K562 (cell line): Measurements from ENCODE around the gene CDC20B. TPM values are rescaled to one million over a fixed set of nuclear protein-coding genes. Genes with fewer than 3 reads are reported as not detected.

Experiments used
- ATAC-seq: fragments of 200-7000 bp; cut with Tn5 transposase; 3 replicates; pipeline ENCODE4 v1.9.1; 2020; ENCODE audit warnings: moderate library complexity
- BruUV-seq: library from RNA; stranded (reverse); fragments of 400-500 nt; replicated peaks from 2 replicates; lab custom pipeline; 2021; lab: Mats Ljungman, UMichigan
- CTCF ChIA-PET: fragments of 300-600 bp; formaldehyde crosslinking; extraction: SDS; loops from one replicate; lab custom pipeline; 2021; ENCODE audit warnings: low intra/inter-chr PET ratio; lab: Yijun Ruan, JAX
- POLR2A ChIA-PET: fragments of 300-600, 350-650 bp; sonication (Branson Sonifier 250); formaldehyde crosslinking; extraction: SDS; loops from one replicate; lab custom pipeline; 2021; ENCODE audit warnings: antibody characterized with exemption, inconsistent platforms; lab: Yijun Ruan, JAX
- DNase-seq, 4 experiments: peaks; one replicate each; pipeline versions ENCODE4 v3.0.0 to v3.0.0-alpha.2; 2011 to 2018; ENCODE audit warnings: low spot score in 3 of 4, mixed read lengths in 3 of 4; ENCODE audit errors: extremely low read depth in 1 of 4
- FAIRE-seq: peaks from 2 replicates; lab custom pipeline; 2011; peaks lifted over from hg19 to GRCh38; lab: Jason Lieb, UNC
- H2AFZ ChIP-seq: 2 replicates; pipeline ENCODE4 v1.6.0; 2011; ENCODE audit warnings: low read depth, low read length, control low read depth, inconsistent platforms
- H3K27ac ChIP-seq: fragments of 200-600 bp; 3 replicates; pipeline ENCODE4 v1.8.0; 2011; ENCODE audit warnings: low read depth, mild to moderate bottlenecking, control low read depth, inconsistent platforms, low read length, moderate library complexity, mixed read lengths; ENCODE audit errors: extremely low read depth
- H3K27me3 ChIP-seq, 2 experiments: fragments of 300-600 bp in 1 of 2; 2 replicates in 1 of 2; 3 replicates in 1 of 2; pipeline versions ENCODE4 v1.6.0 to v1.8.0; 2011; ENCODE audit warnings: inconsistent platforms in 2 of 2, low read length in 2 of 2, mild to moderate bottlenecking in 1 of 2, mixed read lengths in 1 of 2, moderate library complexity in 1 of 2; ENCODE audit not compliant: control insufficient read depth in 2 of 2, insufficient read depth in 2 of 2
- H3K36me3 ChIP-seq: fragments of 300-600 bp; 3 replicates; pipeline ENCODE4 v1.8.0; 2011; ENCODE audit warnings: mild to moderate bottlenecking, low read length, inconsistent platforms; ENCODE audit not compliant: control insufficient read depth, insufficient read depth
- H3K4me1 ChIP-seq, 2 experiments: fragments of 200-600 bp in 1 of 2; replicated peaks in 1 of 2; 2 replicates in 1 of 2; 3 replicates in 1 of 2; pipeline versions ENCODE4 v1.5.1 to v1.8.0; 2011; ENCODE audit warnings: inconsistent platforms in 2 of 2, low read length in 2 of 2, mild to moderate bottlenecking in 1 of 2, mixed read lengths in 1 of 2, moderate library complexity in 1 of 2; ENCODE audit not compliant: control insufficient read depth in 2 of 2, insufficient read depth in 2 of 2
- H3K4me2 ChIP-seq: 2 replicates; pipeline ENCODE4 v1.6.1; 2011; ENCODE audit warnings: low read length, control low read depth, inconsistent platforms, mixed read lengths; ENCODE audit not compliant: insufficient read depth
- H3K4me3 ChIP-seq: fragments of 200-600 bp; sonication (generic), shearing (Covaris generic); 2 replicates; pipeline ENCODE4 v1.5.1; 2016; ENCODE audit warnings: control low read depth, inconsistent platforms
- H3K79me2 ChIP-seq: fragments of 200-600 bp; 3 replicates; pipeline ENCODE4 v1.8.0; 2011; ENCODE audit warnings: low read length, inconsistent platforms; ENCODE audit not compliant: control insufficient read depth, insufficient read depth
- H3K9ac ChIP-seq, 2 experiments: 2 replicates each; pipeline versions ENCODE4 v1.6.0 to v1.6.1; 2011; ENCODE audit warnings: low read depth in 2 of 2, low read length in 2 of 2, control low read depth in 1 of 2, inconsistent platforms in 1 of 2, mild to moderate bottlenecking in 1 of 2, mixed read lengths in 1 of 2; ENCODE audit not compliant: insufficient read depth in 1 of 2
- H3K9me1 ChIP-seq: one replicate; pipeline ENCODE4 v1.6.0; 2011; ENCODE audit warnings: inconsistent platforms, mild to moderate bottlenecking, low read length, moderate library complexity; ENCODE audit not compliant: control insufficient read depth, insufficient read depth
- H3K9me3 ChIP-seq: replicated peaks from 2 replicates; pipeline ENCODE4 v1.5.1; 2011; ENCODE audit warnings: low read depth, low read length, inconsistent platforms; ENCODE audit not compliant: control insufficient read depth, insufficient read depth
- H4K20me1 ChIP-seq: replicated peaks from 2 replicates; pipeline ENCODE4 v1.6.1; 2011; ENCODE audit warnings: low read length, inconsistent platforms, mixed read lengths; ENCODE audit not compliant: control insufficient read depth, insufficient read depth
- AFF1 ChIP-seq, 2 experiments: fragments of 450-650 bp; IDR thresholded peaks; 2 replicates each; pipeline ENCODE4 v1.6.1; 2018; ENCODE audit warnings: mild to moderate bottlenecking in 2 of 2, low read depth in 1 of 2; ENCODE audit not compliant: partially characterized antibody in 2 of 2
- BCOR ChIP-seq: fragments of 450-650 bp; IDR thresholded peaks from 2 replicates; pipeline ENCODE4 v1.6.1; 2016
- GABPB2 ChIP-seq: fragments of 250-450 bp; sonication (Bioruptor Pico); conservative IDR thresholded peaks from 2 replicates; pipeline ENCODE4 v1.5.1; 2021; ENCODE audit warnings: mild to moderate bottlenecking
- HBP1 ChIP-seq: fragments of 450-650 bp; formaldehyde crosslinking; IDR thresholded peaks from 2 replicates; pipeline ENCODE4 v1.4.0; 2022; ENCODE audit warnings: missing genetic modification characterization
- KAT8 ChIP-seq: fragments of 450-650 bp; IDR thresholded peaks from 2 replicates; pipeline ENCODE4 v1.6.1; 2016; ENCODE audit warnings: low read depth, mild to moderate bottlenecking
- MYC ChIP-seq, 2 experiments: fragments of 250-450 bp in 1 of 2; sonication (Bioruptor Pico) in 1 of 2; IDR thresholded peaks; 2 replicates each; pipeline versions ENCODE4 v1.5.1 to v1.6.1; 2012 to 2021; ENCODE audit warnings: low read depth in 2 of 2, borderline replicate concordance in 1 of 2, improper control_type of control experiment in 1 of 2, low read length in 1 of 2, mild to moderate bottlenecking in 1 of 2, moderate library complexity in 1 of 2
- NR3C1 ChIP-seq: sonication (generic); formaldehyde crosslinking; IDR thresholded peaks from 2 replicates; pipeline ENCODE4 v1.8.1; 2022; ENCODE audit warnings: missing genetic modification reagents
- SAFB2 ChIP-seq: fragments of 200-400 bp; formaldehyde crosslinking; IDR thresholded peaks from 2 replicates; pipeline ENCODE4 v1.6.1; 2018; ENCODE audit warnings: borderline replicate concordance, low read length, low read depth, moderate library complexity; ENCODE audit not compliant: severe bottlenecking
- SNIP1 ChIP-seq: fragments of 450-650 bp; IDR thresholded peaks from 2 replicates; pipeline ENCODE4 v1.7.1; 2017; ENCODE audit warnings: low read depth, mild to moderate bottlenecking
- ZNF512 ChIP-seq: IDR thresholded peaks from 2 replicates; pipeline ENCODE4 v1.6.1; 2016; ENCODE audit warnings: missing genetic modification characterization, missing compliant biosample characterization
- WGBS: fragments of 100-300 bp; shearing (Covaris generic); methylation state at CpG from one replicate; pipeline ENCODE4 v1.1.6; 2016; ENCODE audit warnings: low coverage, mixed read lengths; ENCODE audit not compliant: insufficient coverage; ENCODE audit errors: missing lambda C conversion rate; 5-methylcytosine and 5-hydroxymethylcytosine counted together
- in situ Hi-C: fragments of 300-500 bp; cut with MboI; formaldehyde crosslinking; loops from 4 replicates; pipeline ENCODE4 v1.15.0; 2018; ENCODE audit warnings: inconsistent platforms, mixed read lengths
- intact Hi-C: fragments of 100-400 bp; cut with micrococcal nuclease; formaldehyde crosslinking; loops from 2 replicates; pipeline ENCODE4 v1.14.2; 2022
- polyA plus RNA-seq, 8 experiments: library from polyadenylated mRNA; depleted of rRNA in 4 of 8; stranded (reverse) in 5 of 8; unstranded in 3 of 8; fragments of >200 nt; fragmentation: Nextera tagmentation in 2 of 8; fragmentation: Illumina TruSeq in 1 of 8; extraction: Ambion mirVana in 2 of 8; extraction: Trizol in 1 of 8; gene quantifications; 2 replicates each; pipeline versions ENCODE4 v1.2.1 to v1.2.3, GENCODE V29; 2011 to 2014; ENCODE audit warnings: inconsistent platforms in 1 of 8, missing spikeins in 1 of 8
- total RNA-seq, 7 experiments: library from RNA; depleted of rRNA in 6 of 7; stranded (reverse); fragments of >200 nt in 6 of 7; fragmentation: Illumina TruSeq in 2 of 7; extraction: Trizol in 2 of 7; gene quantifications; 2 replicates each; pipeline versions ENCODE4 v1.2.1 to v1.2.3, GENCODE V29; 2011 to 2021; ENCODE audit warnings: low replicate concordance in 1 of 7

CDC20B gene
- total and polyA plus RNA-seq, 9 of the 15 experiments (the other 6 are each of a cell fraction or from before 2014, with no cell fraction given): 0.04 TPM; not detected in 8

GRCh38 chr5:55136521-55136920 is 36.5 kb downstream of the CDC20B start:
- Histone ChIP-seq H3K27ac (no peak overlapping the region), H3K9me3 (no peaks in the 10 kb centered on the region), H3K4me2 (no peak overlapping the region), H3K79me2 (no peaks in the 10 kb centered on the region), H2AFZ (no peak overlapping the region), H3K36me3 (no peaks in the 10 kb centered on the region), H3K4me1 (no peaks in the 10 kb centered on the region), H3K27me3 (peaks cover 0 to 4% of the 10 kb centered on the region in 2 experiments; a peak in 2 of 5 replicates), H3K9me1 (no peaks in the 10 kb centered on the region), H3K9ac (no peak overlapping the region), H4K20me1 (no peaks in the 10 kb centered on the region), H3K4me3 (no peak overlapping the region)
- WGBS: 0% methylated on average over 3 of the region's 3 CpGs
- TF ChIP-seq KAT8 (no peak), ZNF512 (tag) (no peak), GABPB2 (CRISPR knock-in tag) (no peak), SNIP1 (no peak), AFF1 (IDR thresholded peaks at IDR 0.05; ENCODE audit: low read depth in 1 of 2, partially characterized antibody in 2 of 2) (no peak), BCOR (no peak), NR3C1 (no peak), MYC (IDR thresholded peaks at IDR 0.05; ENCODE audit: low read depth, low read length) (no peak), MYC (CRISPR knock-in tag; IDR thresholded peaks at IDR 0.05; ENCODE audit: borderline replicate concordance, low read depth) (no peak), SAFB2 (no peak), HBP1 (CRISPR knock-in tag) (no peak)
- CTCF ChIA-PET: interaction anchor here (0.7 kb wide), 1 partner anchor 136 kb away, joined by 3 read pairs; no protein-coding TSS in a partner anchor
- POLR2A ChIA-PET: no interaction called here
- DNase-seq: no peak
- intact Hi-C loops: no loop called here
- in situ Hi-C loops: no loop called here
- no peak for FAIRE-seq
- BruUV-seq: no TSS peak
- ATAC-seq: no peak
